Endothelial cell of umbilical vein (primary cell): ENCODE results near the gene SGO1. TPM values are rescaled to one million over a fixed set of nuclear protein-coding genes. Genes with fewer than 3 reads are reported as not detected.

Experiments
- BruUV-seq: library from RNA; stranded (reverse); fragments of 400-500 nt; replicated peaks from 2 replicates; lab custom pipeline; 2021; lab: Mats Ljungman, UMichigan
- CTCF ChIA-PET: fragments of 300-600, 350-600 bp; sonication (Branson Sonifier 250); formaldehyde crosslinking; loops from one replicate; lab custom pipeline; 2021; ENCODE audit warnings: antibody characterized with exemption, inconsistent platforms; lab: Charles Lee
- POLR2A ChIA-PET: fragments of 300-600, 350-600 bp; sonication (Branson Sonifier 250); formaldehyde crosslinking; loops from one replicate; lab custom pipeline; 2021; ENCODE audit warnings: antibody characterized with exemption, inconsistent platforms; lab: Charles Lee
- DNase-seq: peaks from one replicate; pipeline ENCODE4 v3.0.0-alpha.2; 2011; ENCODE audit warnings: low read depth, low spot score
- FAIRE-seq: peaks from 2 replicates; lab custom pipeline; 2011; peaks lifted over from hg19 to GRCh38; lab: Jason Lieb, UNC
- H2AFZ ChIP-seq: 2 replicates; pipeline ENCODE4 v1.6.0; 2012; ENCODE audit warnings: low read depth, low read length, control low read depth, inconsistent platforms
- H3K27ac ChIP-seq: 2 replicates; pipeline ENCODE4 v1.5.1; 2011; ENCODE audit warnings: low read depth, mild to moderate bottlenecking, control low read depth, low read length, moderate library complexity; ENCODE audit not compliant: insufficient read depth
- H3K27me3 ChIP-seq, 2 experiments: 2 replicates each; pipeline versions ENCODE4 v1.6.0 to v1.6.1; 2011; ENCODE audit warnings: low read length in 2 of 2, mixed read lengths in 1 of 2; ENCODE audit not compliant: control insufficient read depth in 2 of 2, insufficient read depth in 2 of 2
- H3K36me3 ChIP-seq, 2 experiments: 2 replicates in 1 of 2; 3 replicates in 1 of 2; pipeline ENCODE4 v1.5.1; 2011; ENCODE audit warnings: low read length in 2 of 2, mild to moderate bottlenecking in 1 of 2, moderate library complexity in 1 of 2; ENCODE audit not compliant: control insufficient read depth in 2 of 2, insufficient read depth in 2 of 2; ENCODE audit errors: extremely low read depth in 1 of 2
- H3K4me1 ChIP-seq: 3 replicates; pipeline ENCODE4 v1.5.1; 2011; ENCODE audit warnings: mild to moderate bottlenecking, low read length; ENCODE audit not compliant: control insufficient read depth, insufficient read depth; ENCODE audit errors: extremely low read depth
- H3K4me2 ChIP-seq: 2 replicates; pipeline ENCODE4 v1.6.1; 2011; ENCODE audit warnings: low read length, control low read depth, mixed read lengths; ENCODE audit not compliant: insufficient read depth
- H3K4me3 ChIP-seq, 3 experiments: fragments of 200-600 bp in 1 of 3; sonication (generic), shearing (Covaris generic) in 1 of 3; replicated peaks in 1 of 3; 2 replicates each; pipeline ENCODE4 v1.5.1; 2011 to 2016; ENCODE audit warnings: control low read depth in 3 of 3, low read length in 3 of 3, mild to moderate bottlenecking in 2 of 3, inconsistent platforms in 1 of 3, low read depth in 1 of 3, moderate library complexity in 1 of 3; ENCODE audit not compliant: insufficient read depth in 1 of 3
- H3K79me2 ChIP-seq: 2 replicates; pipeline ENCODE4 v1.6.0; 2012; ENCODE audit warnings: low read length, inconsistent platforms; ENCODE audit not compliant: control insufficient read depth, insufficient read depth
- H3K9ac ChIP-seq: replicated peaks from 2 replicates; pipeline ENCODE3; 2011; ENCODE audit warnings: low read length, control low read depth; ENCODE audit not compliant: insufficient read depth; ENCODE audit errors: extremely low read depth
- H3K9me1 ChIP-seq: replicated peaks from 3 replicates; pipeline ENCODE4 v1.6.0; 2011; ENCODE audit warnings: mild to moderate bottlenecking, low read length; ENCODE audit not compliant: control insufficient read depth, insufficient read depth; ENCODE audit errors: extremely low read depth
- H3K9me3 ChIP-seq: replicated peaks from 2 replicates; pipeline ENCODE4 v1.5.1; 2012; ENCODE audit warnings: low read length, inconsistent platforms; ENCODE audit not compliant: control insufficient read depth, insufficient read depth
- H4K20me1 ChIP-seq: replicated peaks from 2 replicates; pipeline ENCODE3; 2011; ENCODE audit warnings: mild to moderate bottlenecking, low read length; ENCODE audit not compliant: control insufficient read depth, insufficient read depth; ENCODE audit errors: extremely low read depth
- CTCF ChIP-seq, 2 donors: IDR thresholded peaks; 1 replicate in 1 of 2; 2 replicates in 1 of 2; pipeline ENCODE4 v1.5.1; 2011; ENCODE audit warnings: low read length in 2 of 2, mild to moderate bottlenecking in 2 of 2, moderate library complexity in 2 of 2, control low read depth in 1 of 2, inconsistent platforms in 1 of 2, low read depth in 1 of 2; ENCODE audit not compliant: insufficient read depth in 1 of 2; ENCODE audit errors: extremely low read depth in 1 of 2
- EZH2 ChIP-seq: IDR thresholded peaks from 2 replicates; pipeline ENCODE4 v1.6.1; 2012; ENCODE audit warnings: borderline replicate concordance, low read depth, mild to moderate bottlenecking, moderate library complexity, low read length, inconsistent platforms; ENCODE audit not compliant: severe bottlenecking
- FOS ChIP-seq: IDR thresholded peaks from 2 replicates; pipeline ENCODE4 v1.6.1; 2011; ENCODE audit warnings: mild to moderate bottlenecking, low read length, moderate library complexity, borderline replicate concordance; ENCODE audit not compliant: insufficient read depth
- GATA2 ChIP-seq: IDR thresholded peaks from 2 replicates; pipeline ENCODE4 v1.7.0; 2011; ENCODE audit warnings: low read depth, mild to moderate bottlenecking, moderate library complexity, mixed read lengths, low read length; ENCODE audit not compliant: insufficient read length, insufficient read depth
- JUN ChIP-seq: IDR thresholded peaks from 2 replicates; pipeline ENCODE4 v1.6.1; 2011; ENCODE audit warnings: borderline replicate concordance, low read depth; ENCODE audit not compliant: insufficient read length, insufficient read depth
- MAX ChIP-seq: IDR thresholded peaks from 2 replicates; pipeline ENCODE4 v1.6.1; 2011; ENCODE audit not compliant: insufficient read depth, insufficient read length
- MYC ChIP-seq: IDR thresholded peaks from one replicate; pipeline ENCODE4 v1.6.1; 2011; ENCODE audit warnings: mild to moderate bottlenecking, low read depth, low read length
- POLR2A ChIP-seq: IDR thresholded peaks from 2 replicates; pipeline ENCODE4 v1.6.1; 2012; ENCODE audit warnings: low read depth, mild to moderate bottlenecking, control low read depth, low read length
- POLR2AphosphoS5 ChIP-seq: IDR thresholded peaks from 2 replicates; pipeline ENCODE4 v1.6.1; 2012; ENCODE audit warnings: low read depth, mild to moderate bottlenecking, control low read depth, low read length, moderate library complexity; ENCODE audit not compliant: insufficient read depth
- dilution Hi-C: fragments of 300-500 bp; cut with MboI; formaldehyde crosslinking; loops from one replicate; pipeline ENCODE4 v1.15.0; 2019; ENCODE audit warnings: low sequenced_read_pairs; ENCODE audit not compliant: extremely low pct_ligation_motif_present
- intact Hi-C: fragments of 100-400 bp; cut with micrococcal nuclease; formaldehyde crosslinking; loops from one replicate; pipeline ENCODE4 v1.10.0; 2022
- polyA plus RNA-seq, 4 experiments: library from polyadenylated mRNA; depleted of rRNA in 3 of 4; stranded (reverse) in 3 of 4; unstranded in 1 of 4; fragments of >200 nt; gene quantifications; 2 replicates each; pipeline versions ENCODE4 v1.2.1 to v1.2.3, GENCODE V29; 2011 to 2012; ENCODE audit warnings: missing spikeins in 1 of 4
- total RNA-seq: library from RNA; stranded (reverse); gene quantifications from 2 replicates; pipeline ENCODE4 v1.2.3, GENCODE V29; 2021

SGO1 gene
- total and polyA plus RNA-seq, 2 donors (not counting 3 experiments of a cell fraction or from before 2014, with no cell fraction given), result 2.0 to 21.7 TPM

- Histone ChIP-seq H2AFZ (no peak overlapping the region), H4K20me1 (no peaks in the 10 kb centered on the region), H3K36me3 (peaks cover 0 to 3% of the 10 kb centered on the region in 2 experiments), H3K9ac (no peak overlapping the region), H3K79me2 (no peaks in the 10 kb centered on the region), H3K9me1 (no peaks in the 10 kb centered on the region), H3K9me3 (no peaks in the 10 kb centered on the region), H3K27ac (no peak overlapping the region), H3K4me3 (no peak overlapping the region), H3K27me3 (no peaks in the 10 kb centered on the region), H3K4me2 (no peak overlapping the region), H3K4me1 (no peaks in the 10 kb centered on the region)
- no peak for DNase-seq
- ChIA-PET POLR2A (no interaction called here), CTCF (interaction anchor here (0.7 kb wide), 1 partner anchor 81 kb away, joined by 3 read pairs; no protein-coding TSS in a partner anchor)
- TF ChIP-seq POLR2AphosphoS5 (no peak), GATA2 (no peak), MAX (no peak), EZH2 (no peak), MYC (no peak), POLR2A (no peak), CTCF (IDR thresholded peaks at IDR 0.05; ENCODE audit: extremely low read depth in 1 of 2, insufficient read depth in 1 of 2, low read depth in 1 of 2, low read length in 2 of 2) (no peak), FOS (no peak), JUN (no peak)
- dilution Hi-C loops, result no loop called here
- FAIRE-seq, result no peak
- intact Hi-C loops, result no loop called here
- no TSS peak for BruUV-seq
Measured at GRCh38 chr3:20160230-20160629, 25.8 kb downstream of the SGO1 start.
